GM12878 (cell line): ENCODE measurements around the gene PRPSAP1. TPM values are rescaled to one million over a fixed set of nuclear protein-coding genes. Genes with fewer than 3 reads are reported as not detected.

Source experiments
- ATAC-seq: fragments of 200-7000 bp; cut with Tn5 transposase; 3 replicates; pipeline ENCODE4 v1.9.1; 2020; ENCODE audit warnings: mild to moderate bottlenecking, moderate library complexity
- BruUV-seq: library from RNA; stranded (reverse); fragments of 400-500 nt; replicated peaks from 2 replicates; lab custom pipeline; 2021; lab: Mats Ljungman, UMichigan
- CTCF ChIA-PET: fragments of 300-600 bp; sonication (Branson Sonifier 250); formaldehyde crosslinking; extraction: SDS; loops from one replicate; lab custom pipeline; 2021; ENCODE audit warnings: inconsistent platforms; lab: Yijun Ruan, JAX
- POLR2A ChIA-PET: fragments of 350-600 bp; formaldehyde crosslinking; extraction: SDS; loops from one replicate; lab custom pipeline; 2021; ENCODE audit warnings: inconsistent platforms; lab: Charles Lee
- RAD21 ChIA-PET: fragments of 300-600 bp; sonication (Branson Sonifier 250); formaldehyde crosslinking; loops from one replicate; lab custom pipeline; 2023; ENCODE audit warnings: antibody characterized with exemption; ENCODE audit not compliant: unreplicated experiment; lab: Charles Lee
- SMC1A ChIA-PET: fragments of 300-600 bp; sonication (Branson Sonifier 250); formaldehyde crosslinking; loops from one replicate; lab custom pipeline; 2023; ENCODE audit not compliant: unreplicated experiment, uncharacterized antibody; lab: Charles Lee
- DNase-seq: peaks from one replicate; pipeline ENCODE4 v3.0.0-alpha.2; 2011; ENCODE audit warnings: low read depth, low spot score
- FAIRE-seq: peaks from 3 replicates; lab custom pipeline; 2011; peaks lifted over from hg19 to GRCh38; lab: Jason Lieb, UNC
- H2AFZ ChIP-seq: 2 replicates; pipeline ENCODE4 v1.6.0; 2011; ENCODE audit warnings: low read depth, low read length, control low read depth; ENCODE audit not compliant: control insufficient read depth
- H3K27ac ChIP-seq: 2 replicates; pipeline ENCODE4 v1.5.1; 2011; ENCODE audit warnings: control low read depth; ENCODE audit not compliant: control insufficient read depth, insufficient read depth
- H3K27me3 ChIP-seq, 2 experiments: replicated peaks in 1 of 2; 2 replicates each; pipeline versions ENCODE4 v1.6.0 to v1.6.1; 2011; ENCODE audit warnings: low read length in 1 of 2; ENCODE audit not compliant: control insufficient read depth in 2 of 2, insufficient read depth in 2 of 2
- H3K36me3 ChIP-seq, 2 experiments: 2 replicates each; pipeline ENCODE4 v1.5.1; 2011; ENCODE audit warnings: low read length in 1 of 2; ENCODE audit not compliant: control insufficient read depth in 2 of 2, insufficient read depth in 2 of 2
- H3K4me1 ChIP-seq: 2 replicates; pipeline ENCODE4 v1.6.1; 2011; ENCODE audit warnings: mild to moderate bottlenecking, low read length, moderate library complexity, mixed read lengths; ENCODE audit not compliant: control insufficient read depth, insufficient read depth
- H3K4me2 ChIP-seq: 2 replicates; pipeline ENCODE4 v1.6.0; 2011; ENCODE audit warnings: control low read depth; ENCODE audit not compliant: control insufficient read depth, insufficient read depth
- H3K4me3 ChIP-seq: fragments of 200-600 bp; sonication (generic); 2 replicates; pipeline ENCODE4 v1.5.1; 2016
- H3K79me2 ChIP-seq: 2 replicates; pipeline ENCODE4 v1.6.0; 2011; ENCODE audit warnings: low read length; ENCODE audit not compliant: control insufficient read depth, insufficient read depth
- H3K9ac ChIP-seq: 2 replicates; pipeline ENCODE4 v1.8.0; 2011; ENCODE audit warnings: low read length, control low read depth, mixed read lengths; ENCODE audit not compliant: control insufficient read depth, insufficient read depth
- H3K9me3 ChIP-seq: replicated peaks from 3 replicates; pipeline ENCODE4 v1.5.1; 2011; ENCODE audit warnings: mild to moderate bottlenecking, low read length; ENCODE audit not compliant: control insufficient read depth, insufficient read depth
- H4K20me1 ChIP-seq: 2 replicates; pipeline ENCODE4 v1.6.0; 2011; ENCODE audit not compliant: control insufficient read depth, insufficient read depth
- BRCA1 ChIP-seq: IDR thresholded peaks from 2 replicates; pipeline ENCODE4 v1.6.1; 2011; ENCODE audit warnings: low read depth, low read length, improper control_type of control experiment
- CHD1 ChIP-seq: IDR thresholded peaks from 2 replicates; pipeline ENCODE4 v1.6.1; 2012; ENCODE audit warnings: low read depth, low read length, improper control_type of control experiment
- CHD4 ChIP-seq: fragments of 200-600 bp; sonication (generic); IDR thresholded peaks from 2 replicates; pipeline ENCODE4 v1.6.1; 2016; ENCODE audit warnings: mild to moderate bottlenecking
- HDAC2 ChIP-seq: fragments of 200-600 bp; sonication (generic); IDR thresholded peaks from 2 replicates; pipeline ENCODE4 v1.6.1; 2017
- KAT2A ChIP-seq: conservative IDR thresholded peaks from 2 replicates; pipeline ENCODE4 v1.6.1; 2011; ENCODE audit warnings: low read depth, low read length; ENCODE audit not compliant: control insufficient read depth
- NBN ChIP-seq: fragments of 450-650 bp; IDR thresholded peaks from 2 replicates; pipeline ENCODE4 v1.6.1; 2016
- POLR2AphosphoS2 ChIP-seq: IDR thresholded peaks from 2 replicates; pipeline ENCODE4 v1.6.1; 2011; ENCODE audit warnings: low read depth, mild to moderate bottlenecking, low read length, improper control_type of control experiment, moderate library complexity
- RAD21 ChIP-seq: IDR thresholded peaks from 2 replicates; pipeline ENCODE4 v1.6.1; 2011; ENCODE audit warnings: mild to moderate bottlenecking, low read depth, low read length, moderate library complexity; ENCODE audit not compliant: insufficient read depth
- RCOR1 ChIP-seq: conservative IDR thresholded peaks from 2 replicates; pipeline ENCODE4 v1.6.1; 2012; ENCODE audit warnings: low read depth, low read length, improper control_type of control experiment
- ZBED1 ChIP-seq: IDR thresholded peaks from 2 replicates; pipeline ENCODE4 v1.6.1; 2016; ENCODE audit warnings: borderline replicate concordance
- ZBTB40 ChIP-seq: fragments of 450-650 bp; IDR thresholded peaks from 2 replicates; pipeline ENCODE4 v1.6.1; 2016; ENCODE audit warnings: mild to moderate bottlenecking, moderate library complexity, borderline replicate concordance
- ZNF217 ChIP-seq: fragments of 450-650 bp; IDR thresholded peaks from 2 replicates; pipeline ENCODE4 v1.6.1; 2017; ENCODE audit warnings: antibody characterized with exemption, mild to moderate bottlenecking
- ZNF24 ChIP-seq: fragments of 450-650 bp; IDR thresholded peaks from 2 replicates; pipeline ENCODE4 v1.6.1; 2017; ENCODE audit warnings: antibody characterized with exemption, mild to moderate bottlenecking
- ZNF592 ChIP-seq: fragments of 450-650 bp; IDR thresholded peaks from 2 replicates; pipeline ENCODE4 v1.6.1; 2017; ENCODE audit warnings: mild to moderate bottlenecking, moderate library complexity
- ZZZ3 ChIP-seq: IDR thresholded peaks from 2 replicates; pipeline ENCODE4 v1.6.1; 2011; ENCODE audit warnings: low read depth; ENCODE audit not compliant: control insufficient read depth, insufficient read length
- WGBS: methylation state at CpG from one replicate; pipeline ENCODE4 v1.1.6; 2016; ENCODE audit warnings: low lambda C conversion rate; ENCODE audit not compliant: insufficient replicate concordance, insufficient coverage; ENCODE audit errors: missing lambda C conversion rate; 5-methylcytosine and 5-hydroxymethylcytosine counted together
- in situ Hi-C: fragments of 300-500 bp; cut with MboI; formaldehyde crosslinking; loops from 9 replicates; pipeline ENCODE4 v1.14.3; 2018; ENCODE audit warnings: mixed read lengths
- intact Hi-C: fragments of 100-400 bp; cut with micrococcal nuclease; formaldehyde crosslinking; loops from one replicate; pipeline ENCODE4 v1.14.2; 2022; ENCODE audit not compliant: unreplicated experiment
- polyA plus RNA-seq, 11 experiments: library from polyadenylated mRNA; depleted of rRNA in 4 of 11; unstranded in 6 of 11; stranded (reverse) in 5 of 11; fragments of >200 nt; fragmentation: Nextera tagmentation in 4 of 11; fragmentation: Illumina TruSeq in 1 of 11; extraction: Ambion mirVana in 4 of 11; extraction: Trizol in 1 of 11; gene quantifications; 1 replicate in 1 of 11; 2 replicates in 10 of 11; pipeline versions ENCODE4 v1.2.1 to v1.2.3, GENCODE V29; 2011 to 2016; ENCODE audit warnings: inconsistent platforms in 2 of 11, missing spikeins in 2 of 11, low read depth in 1 of 11
- total RNA-seq, 4 experiments: library from RNA; depleted of rRNA in 3 of 4; stranded (reverse); fragments of >200 nt in 3 of 4; fragmentation: Illumina TruSeq in 1 of 4; extraction: Trizol in 1 of 4; gene quantifications; 2 replicates each; pipeline versions ENCODE4 v1.2.1 to v1.2.3, GENCODE V29; 2013 to 2021
- TF ChIP-seq, protein P1 (sequence below): fragments of 450-650 bp; IDR thresholded peaks from 2 replicates; pipeline ENCODE4 v1.6.1; 2014; ENCODE audit warnings: mild to moderate bottlenecking

The PRPSAP1 gene
- total and polyA plus RNA-seq, 10 of the 15 experiments (the other 5 are each of a cell fraction or from before 2014, with no cell fraction given) = 15.8 to 84.2 (median 44.2) TPM

GRCh38 chr17:76376318-76377133 is 22.8 kb upstream of the PRPSAP1 start:
- no peaks in the 10 kb centered on the region; a peak in 1 of 4 replicates for H3K27me3 ChIP-seq
- intact Hi-C loops = no loop called here
- FAIRE-seq (no peak), DNase-seq (no peak), ATAC-seq (no peak)
- H2AFZ ChIP-seq = no peak overlapping the region
- no peak overlapping the region for H3K27ac ChIP-seq
- no peak overlapping the region for H3K9ac ChIP-seq
- ChIA-PET POLR2A (interaction anchor here (0.7 kb wide), 1 partner anchor 647 kb away, joined by 3 read pairs; no protein-coding TSS in a partner anchor), SMC1A (interaction anchor here (0.8 kb wide), 1 partner anchor 82 kb away, joined by 3 read pairs; no protein-coding TSS in a partner anchor), CTCF (interaction anchor here (0.8 to 1.3 kb wide), 5 partner anchors 9 to 78 kb away, joined by 3 to 7 read pairs (median 3); no protein-coding TSS in a partner anchor), RAD21 (no interaction called here)
- no peaks in the 10 kb centered on the region for H3K79me2 ChIP-seq
- H3K4me2 ChIP-seq = no peak overlapping the region
- 33% methylated on average over 8 of the region's 8 CpGs for WGBS
- in situ Hi-C loops = no loop called here
- no peak overlapping the region for H3K4me3 ChIP-seq
- H4K20me1 ChIP-seq = no peaks in the 10 kb centered on the region
- H3K4me1 ChIP-seq = no peaks in the 10 kb centered on the region
- no peaks in the 10 kb centered on the region for H3K9me3 ChIP-seq
- BruUV-seq = no TSS peak
- H3K36me3 ChIP-seq = no peaks in the 10 kb centered on the region
- TF ChIP-seq KAT2A (no peak), HDAC2 (no peak), ZNF217 (no peak), CHD1 (no peak), POLR2AphosphoS2 (no peak), RAD21 (no peak), ZNF24 (no peak), NBN (no peak), BRCA1 (no peak), CHD4 (no peak), ZBTB40 (no peak), ZNF592 (no peak), ZZZ3 (no peak), ZBED1 (no peak), RCOR1 (no peak)
- TF ChIP-seq, protein P1, sequence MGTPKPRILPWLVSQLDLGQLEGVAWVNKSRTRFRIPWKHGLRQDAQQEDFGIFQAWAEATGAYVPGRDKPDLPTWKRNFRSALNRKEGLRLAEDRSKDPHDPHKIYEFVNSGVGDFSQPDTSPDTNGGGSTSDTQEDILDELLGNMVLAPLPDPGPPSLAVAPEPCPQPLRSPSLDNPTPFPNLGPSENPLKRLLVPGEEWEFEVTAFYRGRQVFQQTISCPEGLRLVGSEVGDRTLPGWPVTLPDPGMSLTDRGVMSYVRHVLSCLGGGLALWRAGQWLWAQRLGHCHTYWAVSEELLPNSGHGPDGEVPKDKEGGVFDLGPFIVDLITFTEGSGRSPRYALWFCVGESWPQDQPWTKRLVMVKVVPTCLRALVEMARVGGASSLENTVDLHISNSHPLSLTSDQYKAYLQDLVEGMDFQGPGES = no peak
